CD4-positive, alpha-beta memory T cell (primary cell): ENCODE results near the gene TRMT112. TPM values are rescaled to one million over a fixed set of nuclear protein-coding genes. Genes with fewer than 3 reads are reported as not detected.
A peak's percentile ranks its signal among the peaks of the same experiment; 100 is the strongest.
"Not testable (repeated sequence)": the region's sequence is repeated elsewhere in the genome, so short reads cannot be mapped to it uniquely, and the experiment has no call there.

ENCODE experiments used
- CTCF ChIA-PET: fragments of 350-600 bp; sonication (Branson Sonifier 250); formaldehyde crosslinking; loops from one replicate; lab custom pipeline; 2021; ENCODE audit warnings: inconsistent platforms; ENCODE audit not compliant: partially characterized antibody; lab: Charles Lee
- POLR2A ChIA-PET: fragments of 350-600 bp; sonication (Branson Sonifier 250); formaldehyde crosslinking; loops from one replicate; lab custom pipeline; 2021; ENCODE audit not compliant: partially characterized antibody; lab: Charles Lee
- DNase-seq, 5 donors: peaks; one replicate each; pipeline versions ENCODE4 v3.0.0 to v3.0.0-alpha.2; 2020 to 2022; ENCODE audit warnings: mixed read lengths in 1 of 5
- H3K27ac ChIP-seq: one replicate; pipeline ENCODE4 v1.7.0; 2013; ENCODE audit warnings: low read depth, low read length
- H3K27me3 ChIP-seq: 2 replicates; pipeline ENCODE4 v1.7.0; 2013; ENCODE audit warnings: mild to moderate bottlenecking, low read length, moderate library complexity; ENCODE audit not compliant: insufficient read depth
- H3K36me3 ChIP-seq: 2 replicates; pipeline ENCODE4 v1.7.0; 2013; ENCODE audit warnings: mild to moderate bottlenecking, low read length, moderate library complexity; ENCODE audit not compliant: insufficient read depth
- H3K4me1 ChIP-seq: 2 replicates; pipeline ENCODE4 v1.7.0; 2013; ENCODE audit warnings: mild to moderate bottlenecking, low read length, moderate library complexity; ENCODE audit not compliant: insufficient read depth
- H3K4me3 ChIP-seq, 2 donors: one replicate each; pipeline ENCODE4 v1.7.0; 2013; ENCODE audit warnings: low read length in 2 of 2, mild to moderate bottlenecking in 1 of 2
- H3K9me3 ChIP-seq, 2 donors: one replicate each; pipeline ENCODE4 v1.7.0; 2013; ENCODE audit warnings: low read length in 2 of 2, control low read depth in 1 of 2; ENCODE audit not compliant: control insufficient read depth in 1 of 2
- H3K27ac Mint-ChIP-seq, 7 donors: one replicate each; pipeline ENCODE4 v1.8.0; 2020 to 2021; ENCODE audit warnings: mixed read lengths in 7 of 7, mild to moderate bottlenecking in 6 of 7, inconsistent platforms in 3 of 7, moderate library complexity in 3 of 7
- H3K27me3 Mint-ChIP-seq, 2 donors: one replicate each; pipeline ENCODE4 v1.8.0; 2020 to 2021; ENCODE audit warnings: mixed read lengths in 2 of 2
- H3K36me3 Mint-ChIP-seq, 2 donors: one replicate each; pipeline ENCODE4 v1.8.0; 2020 to 2021; ENCODE audit warnings: mixed read lengths in 2 of 2, inconsistent platforms in 1 of 2, mild to moderate bottlenecking in 1 of 2
- H3K4me1 Mint-ChIP-seq, 4 donors: one replicate each; pipeline ENCODE4 v1.8.0; 2020 to 2021; ENCODE audit warnings: mixed read lengths in 4 of 4, mild to moderate bottlenecking in 1 of 4
- H3K4me3 Mint-ChIP-seq, 8 donors: one replicate each; pipeline ENCODE4 v1.8.0; 2020 to 2021; ENCODE audit warnings: mixed read lengths in 8 of 8, mild to moderate bottlenecking in 7 of 8, moderate library complexity in 6 of 8, inconsistent platforms in 3 of 8
- H3K9me3 Mint-ChIP-seq, 8 donors: one replicate each; pipeline ENCODE4 v1.8.0; 2020 to 2021; ENCODE audit warnings: mixed read lengths in 8 of 8, mild to moderate bottlenecking in 5 of 8, inconsistent platforms in 3 of 8, moderate library complexity in 1 of 8
- intact Hi-C: fragments of 100-400 bp; cut with micrococcal nuclease; formaldehyde crosslinking; loops from one replicate; pipeline ENCODE4 v1.15.1; 2023
- polyA plus RNA-seq, 2 donors: library from polyadenylated mRNA; unstranded; fragments of 300-500 nt; fragmentation: Illumina TruSeq; gene quantifications; one replicate each; pipeline ENCODE4 v1.2.3, GENCODE V29; 2021
- total RNA-seq, 2 experiments: library from RNA; stranded (reverse); gene quantifications; one replicate each; pipeline ENCODE4 v1.2.3, GENCODE V29; 2021

The TRMT112 gene
- total and polyA plus RNA-seq, 4 experiments from 2014 or later: 171 to 516 (median 294) TPM

DNA sequence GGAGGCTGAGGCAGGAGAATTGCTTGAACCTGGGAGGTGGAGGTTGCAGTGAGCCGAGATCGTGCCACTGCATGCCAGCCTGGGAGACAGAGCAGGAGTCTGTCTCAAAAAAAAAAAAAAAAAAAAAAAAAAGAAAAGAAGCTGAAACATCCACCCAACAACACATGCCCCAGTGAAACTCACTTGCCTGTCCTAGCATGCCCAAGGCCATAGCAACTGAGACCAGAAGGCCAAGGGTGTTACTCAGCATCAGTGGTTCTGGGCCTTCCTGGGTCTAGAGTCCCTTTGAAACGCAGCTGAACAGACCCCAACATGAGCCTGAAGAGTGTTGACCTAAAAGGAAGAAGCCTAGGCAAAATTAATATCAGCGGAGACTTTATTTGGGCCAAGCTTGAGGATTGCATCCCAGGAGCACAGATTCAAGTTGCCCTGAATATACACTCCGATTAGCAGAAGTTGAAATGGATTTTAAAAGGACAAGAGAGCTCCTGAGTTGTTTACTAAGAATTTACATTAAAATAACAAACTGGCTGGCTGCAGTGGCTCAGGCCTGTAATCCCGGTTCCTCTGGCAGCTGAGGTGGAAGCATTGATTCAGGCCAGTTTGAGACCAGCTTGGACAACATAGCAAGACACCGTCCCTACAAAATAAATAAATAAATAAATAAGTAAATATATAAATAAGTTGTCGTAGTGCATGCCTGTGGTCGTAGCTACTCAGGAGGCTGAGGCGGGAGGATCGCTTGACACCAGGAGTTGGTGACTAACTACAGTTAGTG is 7.5 kb upstream of the TRMT112 start:
- Histone ChIP-seq H3K27ac (no peak overlapping the region), H3K9me3 (no peaks in the 10 kb centered on the region), H3K4me3 (no peak overlapping the region), H3K27me3 (no peaks in the 10 kb centered on the region), H3K4me1 (no peaks in the 10 kb centered on the region), H3K36me3 (no peaks in the 10 kb centered on the region)
- peaks cover 9 to 13% of the 10 kb centered on the region in 2 donors for H3K36me3 Mint-ChIP-seq
- POLR2A ChIA-PET: no interaction called here
- no peak for DNase-seq
- intact Hi-C loops: no loop called here
- CTCF ChIA-PET: interaction anchor here (1.0 to 1.1 kb wide), 2 partner anchors 20 to 24 kb away, joined by 3 to 5 read pairs; no protein-coding TSS in a partner anchor
- peaks cover 4 to 8% (median 5%) of the 10 kb centered on the region in 4 donors for H3K4me1 Mint-ChIP-seq
- no peaks in the 10 kb centered on the region for H3K27me3 Mint-ChIP-seq
- H3K9me3 Mint-ChIP-seq: no peaks in the 10 kb centered on the region
- no peak overlapping the region for H3K4me3 Mint-ChIP-seq
- H3K27ac Mint-ChIP-seq: peak overlapping the region in 1 of 7 donors; percentile 5

DNA sequence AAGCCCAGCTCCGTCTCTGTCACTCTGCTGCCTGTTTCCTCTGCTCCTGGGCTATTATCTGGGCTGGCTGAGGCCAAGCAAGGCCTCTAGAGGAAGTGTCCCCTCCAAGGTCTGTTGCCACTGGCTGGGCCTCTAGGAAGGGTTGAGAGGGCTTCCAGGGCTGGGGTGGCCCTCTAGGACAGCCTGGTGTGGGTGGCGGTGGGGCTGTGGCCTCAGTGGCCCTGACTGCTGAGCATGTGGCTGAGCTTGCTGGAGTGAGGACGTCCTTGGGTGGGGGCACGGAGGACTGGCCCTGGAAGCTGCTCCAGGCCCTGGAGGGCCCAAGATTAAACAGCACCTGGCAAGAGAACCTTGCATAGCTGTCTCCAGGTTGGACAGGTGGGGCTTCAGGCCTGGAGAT is 6.6 kb upstream of the TRMT112 start:
- H3K4me3 ChIP-seq, H3K9me3 ChIP-seq, POLR2A ChIA-PET, intact Hi-C loops, H3K4me1 ChIP-seq, H3K4me3 Mint-ChIP-seq, H3K9me3 Mint-ChIP-seq, H3K36me3 ChIP-seq, H3K27me3 Mint-ChIP-seq, H3K27me3 ChIP-seq, DNase-seq, H3K27ac ChIP-seq: not testable (repeated sequence)
- Mint-ChIP-seq H3K4me1 (peaks cover 8 to 15% (median 11%) of the 10 kb centered on the region in 4 donors), H3K36me3 (peaks cover 9 to 13% of the 10 kb centered on the region in 2 donors), H3K27ac (peak overlapping the region in 2 of 7 donors; percentile 17 to 28)
- CTCF ChIA-PET: interaction anchor here (2.5 kb wide), 1 partner anchor 19 kb away, joined by 5 read pairs; the partner anchor contains the start of gene ESRRA

DNA sequence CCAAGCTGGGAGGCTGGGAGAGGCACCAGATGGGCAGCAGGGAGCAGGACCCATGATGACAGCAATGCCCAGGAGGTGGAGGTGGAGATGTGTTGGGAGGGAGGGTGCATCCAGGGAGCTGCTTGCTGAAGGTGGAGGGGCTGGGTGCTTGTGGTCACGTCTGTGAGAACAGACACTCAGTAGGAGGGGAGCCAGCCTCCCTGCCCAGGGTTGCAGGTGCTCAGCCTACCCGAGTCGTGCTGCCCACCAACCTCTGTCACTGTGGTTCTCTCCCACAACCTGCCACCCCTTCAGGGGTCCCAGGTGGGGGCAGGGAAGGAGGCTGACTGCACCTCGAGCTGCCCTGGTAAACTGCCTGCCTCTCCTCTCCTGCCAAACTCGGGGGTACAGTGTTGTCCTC is 6.0 kb upstream of the TRMT112 start:
- POLR2A ChIA-PET: no interaction called here

DNA sequence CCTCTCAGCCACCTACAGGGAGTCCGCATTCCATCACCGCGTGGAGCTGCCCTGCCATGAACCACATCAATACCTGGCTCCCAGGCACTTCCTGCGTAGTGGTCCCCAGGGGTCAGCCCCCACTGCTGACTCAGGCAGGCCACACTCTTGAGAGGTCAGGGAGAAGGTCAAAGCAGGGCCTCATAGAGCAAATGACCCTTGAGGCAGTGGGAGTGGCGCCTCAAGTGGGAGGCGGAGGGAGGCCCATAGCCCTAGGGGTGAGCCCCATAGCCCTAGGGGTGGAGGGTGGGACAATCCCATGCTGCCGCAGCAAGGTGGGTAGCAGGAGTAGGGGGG is 5.5 kb upstream of the TRMT112 start:
- no peaks in the 10 kb centered on the region for H3K9me3 ChIP-seq
- Mint-ChIP-seq H3K27me3 (no peaks in the 10 kb centered on the region), H3K36me3 (peaks cover 9 to 15% of the 10 kb centered on the region in 2 donors), H3K4me3 (no peak overlapping the region), H3K27ac (no peak overlapping the region), H3K9me3 (peaks cover 0 to under 1% (median 0%) of the 10 kb centered on the region in 8 donors), H3K4me1 (peaks cover 12 to 24% (median 17%) of the 10 kb centered on the region in 4 donors)
- no peak overlapping the region for H3K4me3 ChIP-seq
- H3K36me3 ChIP-seq: no peaks in the 10 kb centered on the region
- CTCF ChIA-PET: interaction anchor here (2.5 kb wide), 1 partner anchor 18 kb away, joined by 5 read pairs; the partner anchor contains the start of gene ESRRA
- intact Hi-C loops: no loop called here
- H3K27me3 ChIP-seq: no peaks in the 10 kb centered on the region
- H3K4me1 ChIP-seq: peaks cover 12% of the 10 kb centered on the region
- no peak for DNase-seq
- POLR2A ChIA-PET: interaction anchor here (1.1 to 1.3 kb wide), 2 partner anchors 17 to 18 kb away, joined by 3 to 4 read pairs; partner anchors contain the start of genes CCDC88B and ESRRA
- no peak overlapping the region for H3K27ac ChIP-seq

More for the DNA sequence above, 6.0 kb upstream of the TRMT112 start:
- Histone ChIP-seq H3K27me3 (no peaks in the 10 kb centered on the region), H3K4me3 (no peak overlapping the region), H3K4me1 (peaks cover 12% of the 10 kb centered on the region), H3K27ac (no peak overlapping the region), H3K36me3 (no peaks in the 10 kb centered on the region), H3K9me3 (no peaks in the 10 kb centered on the region)
- no peaks in the 10 kb centered on the region for H3K9me3 Mint-ChIP-seq
- peak overlapping the region in 2 of 7 donors; percentile 28 to 77 for H3K27ac Mint-ChIP-seq
- DNase-seq: no peak
- peaks cover 9 to 13% of the 10 kb centered on the region in 2 donors for H3K36me3 Mint-ChIP-seq
- H3K27me3 Mint-ChIP-seq: no peaks in the 10 kb centered on the region
- H3K4me1 Mint-ChIP-seq: peaks cover 10 to 19% (median 15%) of the 10 kb centered on the region in 4 donors
- intact Hi-C loops: no loop called here
- no peak overlapping the region for H3K4me3 Mint-ChIP-seq
- CTCF ChIA-PET: interaction anchor here (2.5 kb wide), 1 partner anchor 19 kb away, joined by 5 read pairs; the partner anchor contains the start of gene ESRRA

DNA sequence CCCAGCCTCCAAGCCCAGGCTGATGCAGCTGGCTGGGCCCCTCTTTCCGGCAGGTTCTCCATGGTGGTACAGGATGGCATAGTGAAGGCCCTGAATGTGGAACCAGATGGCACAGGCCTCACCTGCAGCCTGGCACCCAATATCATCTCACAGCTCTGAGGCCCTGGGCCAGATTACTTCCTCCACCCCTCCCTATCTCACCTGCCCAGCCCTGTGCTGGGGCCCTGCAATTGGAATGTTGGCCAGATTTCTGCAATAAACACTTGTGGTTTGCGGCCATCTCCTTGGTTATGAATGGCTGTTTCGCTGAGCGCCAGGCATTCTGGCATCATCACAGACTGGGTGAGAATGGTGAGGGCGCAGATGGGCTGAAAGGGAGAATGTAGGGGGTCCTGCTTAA is 4.2 kb upstream of the TRMT112 start:
- Histone ChIP-seq H3K27ac (no peak overlapping the region), H3K27me3 (no peaks in the 10 kb centered on the region), H3K4me3 (no peak overlapping the region), H3K36me3 (no peaks in the 10 kb centered on the region), H3K9me3 (no peaks in the 10 kb centered on the region), H3K4me1 (peaks cover 20% of the 10 kb centered on the region)
- CTCF ChIA-PET: interaction anchor here (0.5 to 2.5 kb wide), 3 partner anchors 10 to 954 kb away, joined by 3 to 5 read pairs (median 3); partner anchors contain the start of gene ESRRA
- Mint-ChIP-seq H3K27me3 (no peaks in the 10 kb centered on the region), H3K4me3 (peak overlapping the region in 1 of 8 donors; percentile 47), H3K4me1 (peaks cover 16 to 37% (median 25%) of the 10 kb centered on the region in 4 donors), H3K36me3 (peaks cover 9 to 28% of the 10 kb centered on the region in 2 donors), H3K27ac (peak overlapping the region in 3 of 7 donors; percentile 34 to 84 (median 39)), H3K9me3 (peaks cover 0 to 2% (median 0%) of the 10 kb centered on the region in 8 donors)
- intact Hi-C loops: no loop called here
- POLR2A ChIA-PET: interaction anchor here (1.1 to 1.3 kb wide), 2 partner anchors 16 to 18 kb away, joined by 3 to 4 read pairs; partner anchors contain the start of genes CCDC88B and ESRRA
- DNase-seq: no peak

DNA sequence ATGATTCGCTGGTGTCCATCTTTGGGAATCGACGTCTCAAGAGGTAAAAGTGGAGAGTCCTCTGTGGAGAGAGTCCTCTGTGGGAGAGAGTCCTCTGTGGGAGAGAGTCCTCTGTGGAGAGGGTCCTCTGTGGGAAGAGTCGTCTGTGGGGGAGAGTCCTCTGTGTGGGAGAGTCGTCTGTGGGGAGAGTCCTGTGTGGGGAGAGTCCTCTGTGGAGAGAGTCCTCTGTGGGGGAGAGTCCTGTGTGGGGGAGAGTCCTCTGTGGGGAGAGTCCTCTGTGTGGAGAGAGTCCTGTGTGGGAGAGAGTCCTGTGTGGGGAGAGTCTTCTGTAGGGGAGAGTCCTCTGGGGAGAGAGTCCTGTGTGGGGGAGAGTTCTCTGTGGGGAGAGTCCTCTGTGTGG is 3.7 kb upstream of the TRMT112 start:
- Histone ChIP-seq H3K36me3 (no peaks in the 10 kb centered on the region), H3K9me3 (no peaks in the 10 kb centered on the region), H3K27me3 (no peaks in the 10 kb centered on the region), H3K4me1 (peaks cover 25% of the 10 kb centered on the region), H3K4me3 (no peak overlapping the region), H3K27ac (no peak overlapping the region)
- Mint-ChIP-seq H3K36me3 (peaks cover 9 to 32% of the 10 kb centered on the region in 2 donors), H3K9me3 (peaks cover 0 to 2% (median 0%) of the 10 kb centered on the region in 8 donors), H3K27me3 (no peaks in the 10 kb centered on the region), H3K4me1 (peaks cover 16 to 41% (median 26%) of the 10 kb centered on the region in 4 donors), H3K4me3 (peak overlapping the region in 4 of 8 donors; percentile 17 to 47 (median 40)), H3K27ac (peak overlapping the region in 6 of 7 donors; percentile 18 to 84 (median 66))
- ChIA-PET CTCF (no interaction called here), POLR2A (no interaction called here)
- intact Hi-C loops: no loop called here
- no peak for DNase-seq

DNA sequence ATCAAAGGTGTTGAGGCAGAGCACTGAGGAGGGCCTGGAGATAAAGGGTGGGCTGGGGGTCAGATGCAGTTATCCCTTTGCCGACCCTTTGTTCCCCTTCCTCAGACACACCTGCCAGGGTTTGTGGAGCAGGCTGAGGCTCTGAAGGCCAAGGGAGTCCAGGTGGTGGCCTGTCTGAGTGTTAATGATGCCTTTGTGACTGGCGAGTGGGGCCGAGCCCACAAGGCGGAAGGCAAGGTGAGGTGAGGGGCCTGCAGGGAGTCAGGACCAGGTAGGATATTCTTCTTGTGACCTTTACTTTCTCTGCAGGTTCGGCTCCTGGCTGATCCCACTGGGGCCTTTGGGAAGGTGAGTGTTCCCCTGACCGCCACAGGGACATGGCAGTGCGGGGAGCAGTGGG is 3.2 kb upstream of the TRMT112 start:
- Mint-ChIP-seq H3K9me3 (peaks cover 0 to 2% (median 0%) of the 10 kb centered on the region in 8 donors), H3K27ac (peak overlapping the region in 6 of 7 donors; percentile 28 to 68 (median 58)), H3K4me3 (peak overlapping the region in 3 of 8 donors; percentile 17 to 47 (median 17)), H3K27me3 (no peaks in the 10 kb centered on the region), H3K4me1 (peaks cover 16 to 41% (median 26%) of the 10 kb centered on the region in 4 donors), H3K36me3 (peaks cover 9 to 32% of the 10 kb centered on the region in 2 donors)
- intact Hi-C loops: no loop called here
- ChIA-PET POLR2A (no interaction called here), CTCF (interaction anchor here (1.0 to 1.1 kb wide), 2 partner anchors 11 to 17 kb away, joined by 3 to 5 read pairs; no protein-coding TSS in a partner anchor)
- no peaks in the 10 kb centered on the region for H3K9me3 ChIP-seq
- peaks cover 26% of the 10 kb centered on the region for H3K4me1 ChIP-seq
- H3K4me3 ChIP-seq: no peak overlapping the region
- no peak overlapping the region for H3K27ac ChIP-seq
- H3K27me3 ChIP-seq: no peaks in the 10 kb centered on the region
- H3K36me3 ChIP-seq: no peaks in the 10 kb centered on the region
- DNase-seq: no peak
